GM21381 (cell line): Measurements from ENCODE around the gene SSBP1.
"Not testable (repeated sequence)": the region's sequence is repeated elsewhere in the genome, so short reads cannot be mapped to it uniquely, and the experiment has no call there.

ENCODE experiments used
- ATAC-seq: cut with Tn5 transposase; IDR thresholded peaks from one replicate; pipeline ENCODE4 v1.9.1; 2021; ENCODE audit warnings: mild to moderate bottlenecking, moderate library complexity; ENCODE audit not compliant: unreplicated experiment

Gene SSBP1

GRCh38 chr7:141709318-141709717 lies 28.8 kb upstream of the SSBP1 start:
- no peak for ATAC-seq

- no peak for ATAC-seq
Observed at GRCh38 chr7:141709749-141710148, 28.4 kb upstream of the SSBP1 start.

GRCh38 chr7:141710301-141710700 lies 27.9 kb upstream of the SSBP1 start:
- ATAC-seq = no peak

GRCh38 chr7:141712603-141713255 lies 25.4 kb upstream of the SSBP1 start:
- ATAC-seq = no peak

GRCh38 chr7:141713890-141714289 lies 24.3 kb upstream of the SSBP1 start:
- ATAC-seq = no peak

- no peak for ATAC-seq
Observed at GRCh38 chr7:141714571-141714970, 23.6 kb upstream of the SSBP1 start.

GRCh38 chr7:141715018-141715417 lies 23.1 kb upstream of the SSBP1 start:
- ATAC-seq = no peak

- ATAC-seq = no peak
Observed at GRCh38 chr7:141715794-141716689, 22.1 kb upstream of the SSBP1 start.

GRCh38 chr7:141717450-141717849 lies 20.7 kb upstream of the SSBP1 start:
- no peak for ATAC-seq

GRCh38 chr7:141722529-141722928 lies 15.6 kb upstream of the SSBP1 start:
- ATAC-seq = peak; percentile 69

- no peak for ATAC-seq
Observed at GRCh38 chr7:141729020-141729419, 9.1 kb upstream of the SSBP1 start.

- ATAC-seq = no peak
Observed at GRCh38 chr7:141731476-141732149, 6.5 kb upstream of the SSBP1 start.

GRCh38 chr7:141737118-141737835 lies 881 bp upstream of the SSBP1 start:
- ATAC-seq = no peak

- ATAC-seq = no peak
Observed at GRCh38 chr7:141738592-141739013, 445 bp downstream of the SSBP1 start.

- ATAC-seq = no peak
Observed at GRCh38 chr7:141739250-141739649, 1.1 kb downstream of the SSBP1 start.

- ATAC-seq = no peak
Observed at GRCh38 chr7:141742229-141742628, 4.1 kb downstream of the SSBP1 start.

- no peak for ATAC-seq
Observed at GRCh38 chr7:141744131-141744530, 6.0 kb downstream of the SSBP1 start.

GRCh38 chr7:141748396-141748795 lies 10.2 kb downstream of the SSBP1 start:
- no peak for ATAC-seq

- not testable (repeated sequence) for ATAC-seq
Observed at GRCh38 chr7:141751904-141752303, 13.7 kb downstream of the SSBP1 start.

GRCh38 chr7:141752634-141753033 lies 14.5 kb downstream of the SSBP1 start:
- ATAC-seq = no peak

- ATAC-seq = no peak
Observed at GRCh38 chr7:141754939-141755338, 16.8 kb downstream of the SSBP1 start.
